HG02852 (cell line): ENCODE measurements around the gene NOTO.
A peak's percentile ranks its signal among the peaks of the same experiment; 100 is the strongest.
"Not testable (repeated sequence)": the region's sequence is repeated elsewhere in the genome, so short reads cannot be mapped to it uniquely, and the experiment has no call there.

Experiments
- ATAC-seq: cut with Tn5 transposase; IDR thresholded peaks from one replicate; pipeline ENCODE4 v1.9.1; 2021; ENCODE audit warnings: mild to moderate bottlenecking, moderate library complexity; ENCODE audit not compliant: unreplicated experiment

The NOTO gene

GRCh38 chr2:73202156-73203054, at the start of gene NOTO:
TSS of gene NOTO (plus strand) at chr2:73202574. CDS start at chr2:73202667, 93 bp downstream.
- no peak for ATAC-seq

- no peak for ATAC-seq
Observed at GRCh38 chr2:73156539-73157124, 45.7 kb upstream of the NOTO start.

GRCh38 chr2:73162856-73163391, 39.5 kb upstream of the NOTO start:
- ATAC-seq = no peak

GRCh38 chr2:73163483-73164367, 38.6 kb upstream of the NOTO start:
- peak; percentile 79 for ATAC-seq

GRCh38 chr2:73165978-73166377, 36.4 kb upstream of the NOTO start:
- ATAC-seq = not testable (repeated sequence)

GRCh38 chr2:73166813-73167212, 35.6 kb upstream of the NOTO start:
- not testable (repeated sequence) for ATAC-seq

- ATAC-seq = not testable (repeated sequence)
Observed at GRCh38 chr2:73168348-73168747, 34.0 kb upstream of the NOTO start.

- not testable (repeated sequence) for ATAC-seq
Observed at GRCh38 chr2:73170341-73170740, 32.0 kb upstream of the NOTO start.

- peak; percentile 53 for ATAC-seq
Observed at GRCh38 chr2:73172963-73173362, 29.4 kb upstream of the NOTO start.

- no peak for ATAC-seq
Observed at GRCh38 chr2:73173781-73174180, 28.6 kb upstream of the NOTO start.

GRCh38 chr2:73174244-73174643, 28.1 kb upstream of the NOTO start:
- no peak for ATAC-seq

GRCh38 chr2:73174941-73175662, 27.3 kb upstream of the NOTO start:
- ATAC-seq = no peak

- no peak for ATAC-seq
Observed at GRCh38 chr2:73175663-73176204, 26.6 kb upstream of the NOTO start.

GRCh38 chr2:73176205-73176880, 26.0 kb upstream of the NOTO start:
- no peak for ATAC-seq

GRCh38 chr2:73176881-73177644, 25.3 kb upstream of the NOTO start:
- peak; percentile 81 for ATAC-seq

- no peak for ATAC-seq
Observed at GRCh38 chr2:73177645-73178255, 24.6 kb upstream of the NOTO start.

- no peak for ATAC-seq
Observed at GRCh38 chr2:73185965-73186364, 16.4 kb upstream of the NOTO start.

- no peak for ATAC-seq
Observed at GRCh38 chr2:73187549-73187948, 14.8 kb upstream of the NOTO start.
